NCI-H446 treated with DMSO at 0.1 percent for 48 hours (cell line): ENCODE results near the gene TBX15.
A peak's percentile ranks its signal among the peaks of the same experiment; 100 is the strongest.
"Not testable (repeated sequence)": the region's sequence is repeated elsewhere in the genome, so short reads cannot be mapped to it uniquely, and the experiment has no call there.

Source experiments
- DNase-seq: peaks from one replicate; lab custom pipeline; 2025; lab: John Stamatoyannopoulos, UW

The TBX15 gene

DNA sequence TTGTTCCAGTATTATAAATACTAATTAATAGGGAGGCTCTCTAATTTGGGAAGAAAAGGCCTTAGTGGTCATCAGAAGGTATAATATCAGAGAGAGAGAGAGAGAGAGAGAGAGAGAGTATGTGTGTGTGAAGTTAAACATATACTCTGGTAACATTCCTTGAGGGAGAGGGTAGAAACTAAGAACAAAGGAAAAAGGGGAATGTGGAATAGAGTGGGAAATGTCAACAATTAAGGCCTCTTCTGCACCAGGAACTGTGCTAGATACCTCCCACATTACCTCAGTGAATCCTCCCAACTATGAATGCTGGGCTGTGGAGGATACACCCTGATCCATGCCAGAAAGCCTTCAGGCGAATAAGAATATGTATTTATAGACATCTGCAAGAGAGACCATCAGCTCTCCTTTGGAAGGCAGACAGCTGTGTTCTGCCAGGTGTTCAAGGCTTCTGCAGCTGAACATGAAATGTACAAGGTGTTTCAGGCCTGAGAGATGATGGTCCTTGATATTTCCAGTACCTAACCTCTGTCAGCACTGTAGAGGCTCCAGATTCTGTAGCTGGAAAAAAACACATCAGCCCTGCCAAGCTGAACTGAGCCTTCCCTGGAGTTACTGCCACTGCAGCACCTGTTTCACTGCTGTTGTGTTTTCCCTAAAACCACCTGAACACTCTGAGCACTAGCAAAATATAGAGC is 29.1 kb downstream of the TBX15 start:
- no peak for DNase-seq

DNA sequence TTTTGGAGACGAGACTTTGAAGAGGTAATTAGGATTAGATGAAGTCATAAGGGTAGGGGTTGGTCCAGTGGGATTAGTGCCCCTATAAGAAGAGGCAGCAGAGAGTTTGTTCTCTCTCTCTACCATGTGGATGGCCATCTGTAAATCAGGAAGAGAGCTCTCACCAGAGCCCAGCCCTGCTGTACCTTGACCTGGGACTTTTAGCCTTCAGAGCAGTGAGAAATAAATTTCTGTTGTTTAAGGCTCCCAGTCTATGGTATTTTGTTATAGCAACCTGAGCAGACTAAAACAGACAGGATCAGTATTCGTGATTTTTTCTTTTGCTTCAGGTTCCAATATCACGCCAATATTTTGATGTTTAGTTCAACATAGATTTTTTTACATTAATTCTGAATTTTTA is 30.0 kb downstream of the TBX15 start:
- DNase-seq, result no peak

DNA sequence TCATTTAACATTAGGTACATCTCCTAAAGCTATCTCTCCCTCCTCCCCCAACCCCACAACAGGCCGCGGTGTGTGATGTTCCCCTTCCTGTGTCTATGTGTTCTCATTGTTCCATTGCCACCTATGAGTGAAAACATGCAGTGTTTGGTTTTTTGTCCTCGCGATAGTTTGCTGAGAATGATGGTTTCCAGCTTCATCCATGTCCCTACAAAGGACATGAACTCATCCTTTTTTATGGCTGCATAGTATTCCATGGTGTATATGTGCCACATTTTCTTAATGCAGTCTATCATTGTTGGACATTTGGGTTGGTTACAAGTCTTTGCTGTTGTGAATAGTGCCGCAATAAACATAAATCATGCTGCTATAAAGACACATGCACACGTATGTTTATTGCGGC is 30.6 kb downstream of the TBX15 start:
- DNase-seq, result not testable (repeated sequence)

DNA sequence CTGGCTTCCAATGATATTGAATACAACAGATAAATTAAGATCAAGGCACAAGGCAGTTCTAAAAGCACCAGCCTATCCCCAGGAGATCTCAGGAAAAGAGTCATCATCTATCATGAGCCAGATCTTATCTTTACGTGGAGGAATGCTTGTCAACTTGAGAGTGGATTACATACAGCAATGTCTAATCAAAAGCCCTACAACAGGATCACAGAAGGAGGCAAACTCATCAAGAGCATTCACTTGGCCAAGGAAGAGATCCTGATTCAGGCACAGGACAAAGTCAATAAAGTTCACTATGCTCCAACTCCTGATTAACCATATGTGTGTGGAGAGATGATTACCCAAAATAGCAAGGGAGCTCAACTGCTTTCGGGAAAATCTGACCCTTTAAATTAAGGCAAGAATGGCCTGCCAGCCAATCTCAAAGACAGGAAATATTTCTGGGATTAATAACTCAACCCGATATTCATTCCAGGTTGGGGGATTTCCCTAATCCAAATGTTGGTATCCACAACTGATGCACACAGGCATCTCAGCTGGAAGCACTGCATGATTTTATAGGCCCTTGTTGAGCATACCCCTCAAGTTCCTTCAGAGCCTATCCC is 33.7 kb downstream of the TBX15 start:
- no peak for DNase-seq

DNA sequence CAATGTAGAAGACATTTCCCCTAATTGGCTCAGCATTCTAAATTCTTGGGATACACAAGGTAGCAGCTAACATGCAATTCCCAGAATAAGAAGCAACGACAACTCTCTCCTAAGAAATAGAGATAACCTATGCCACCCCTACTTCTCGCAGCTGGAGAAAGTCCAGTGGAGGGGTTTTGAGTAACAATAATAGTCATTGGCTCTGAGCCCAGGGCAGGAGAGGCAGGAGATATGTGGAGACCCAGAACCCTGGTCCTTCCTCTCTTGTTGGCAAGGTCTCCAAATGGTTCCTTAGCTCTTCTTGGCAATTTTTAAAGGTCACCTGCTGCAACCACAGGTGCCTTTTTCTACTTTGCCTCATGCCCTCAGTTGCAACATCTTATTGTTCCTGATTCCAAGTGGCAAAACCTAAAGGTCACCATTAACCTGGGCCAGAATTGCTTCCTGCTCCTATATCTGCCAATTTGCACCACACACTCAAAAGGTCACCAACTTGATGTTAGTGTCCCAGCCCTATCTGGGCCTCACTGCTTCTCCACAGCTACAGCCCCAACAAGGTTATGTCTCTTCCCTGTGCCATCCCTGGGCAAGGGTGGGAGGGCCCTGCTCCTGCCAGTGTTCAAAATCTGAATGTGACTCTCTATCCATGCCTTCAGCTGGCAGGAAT is 36.7 kb downstream of the TBX15 start:
- no peak for DNase-seq

DNA sequence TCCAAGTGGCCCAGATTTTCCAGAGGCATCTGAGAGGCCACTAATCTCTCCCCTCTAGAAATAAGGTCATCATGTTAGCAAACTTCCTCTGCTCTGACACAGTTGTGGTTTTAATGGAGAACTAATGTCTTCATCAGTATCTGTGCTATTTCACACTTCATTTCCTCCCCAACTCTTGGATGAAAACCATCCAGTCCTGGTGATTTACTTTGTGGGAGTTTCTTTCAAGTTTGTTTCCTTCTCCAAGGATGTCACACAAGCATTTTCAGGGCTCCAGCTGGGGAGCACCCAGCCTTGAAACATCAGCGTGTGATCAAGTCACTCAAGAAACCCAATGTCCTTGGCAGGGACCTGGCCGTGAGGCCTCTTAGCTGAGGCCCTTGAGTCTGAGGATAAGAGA is 38.8 kb downstream of the TBX15 start:
- DNase-seq, result no peak

DNA sequence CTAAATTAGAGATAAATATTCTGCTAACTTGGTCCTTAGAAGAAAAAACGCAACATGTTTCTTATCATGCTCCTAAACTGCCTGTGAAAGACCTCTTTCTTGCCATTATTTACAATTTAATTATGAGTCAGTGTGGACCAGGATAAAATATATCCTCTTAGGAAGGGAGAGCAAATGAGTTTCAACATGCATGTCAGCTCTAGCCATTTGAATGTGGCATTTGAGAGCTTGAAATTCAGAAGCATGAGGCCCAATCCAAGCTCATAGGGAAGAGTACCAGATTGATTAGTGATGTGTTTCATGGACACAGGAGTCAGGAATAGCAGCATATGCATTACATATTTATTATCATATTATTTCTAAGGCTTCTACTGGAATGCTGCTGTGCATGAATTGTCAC is 39.3 kb downstream of the TBX15 start:
- DNase-seq, result no peak

DNA sequence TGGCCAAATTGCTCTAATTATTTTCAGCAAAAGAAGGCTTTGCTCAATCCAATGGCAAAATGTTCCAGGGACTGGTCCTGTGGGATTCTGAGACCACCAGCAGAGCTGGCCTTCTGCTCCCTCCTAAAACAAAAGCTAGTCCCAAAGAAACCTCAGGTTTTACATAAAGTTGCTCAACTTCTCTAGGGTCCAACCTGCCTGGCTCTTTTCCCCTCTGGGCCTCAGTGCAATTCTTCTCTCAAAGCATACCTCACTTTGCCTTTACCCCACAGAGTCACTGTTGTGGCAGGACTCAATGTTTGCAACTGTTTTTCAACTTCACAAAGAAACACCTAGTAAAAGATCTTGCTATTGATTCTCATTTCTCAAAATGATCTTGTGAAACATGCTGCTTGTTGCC is 39.8 kb downstream of the TBX15 start:
- DNase-seq, result no peak

DNA sequence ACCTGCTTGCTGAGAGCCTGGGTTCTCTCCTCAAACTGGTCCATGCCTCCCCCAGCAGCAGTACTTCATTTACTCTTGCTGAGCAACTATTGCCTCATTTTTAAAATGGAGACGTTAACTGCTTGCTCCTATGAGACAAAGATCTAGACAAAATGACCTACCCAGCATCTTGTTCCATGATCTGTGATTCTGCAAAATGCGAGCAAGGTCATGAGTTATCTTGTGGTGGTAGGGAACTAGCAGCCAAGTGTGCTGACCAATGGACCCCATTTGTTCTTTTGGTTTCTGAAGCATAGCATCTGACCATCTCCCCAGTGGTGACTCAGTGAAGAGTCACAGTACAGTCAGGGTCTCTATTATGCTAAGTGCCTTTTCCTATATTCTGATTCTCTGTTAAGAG is 40.4 kb downstream of the TBX15 start:
- DNase-seq, result no peak

DNA sequence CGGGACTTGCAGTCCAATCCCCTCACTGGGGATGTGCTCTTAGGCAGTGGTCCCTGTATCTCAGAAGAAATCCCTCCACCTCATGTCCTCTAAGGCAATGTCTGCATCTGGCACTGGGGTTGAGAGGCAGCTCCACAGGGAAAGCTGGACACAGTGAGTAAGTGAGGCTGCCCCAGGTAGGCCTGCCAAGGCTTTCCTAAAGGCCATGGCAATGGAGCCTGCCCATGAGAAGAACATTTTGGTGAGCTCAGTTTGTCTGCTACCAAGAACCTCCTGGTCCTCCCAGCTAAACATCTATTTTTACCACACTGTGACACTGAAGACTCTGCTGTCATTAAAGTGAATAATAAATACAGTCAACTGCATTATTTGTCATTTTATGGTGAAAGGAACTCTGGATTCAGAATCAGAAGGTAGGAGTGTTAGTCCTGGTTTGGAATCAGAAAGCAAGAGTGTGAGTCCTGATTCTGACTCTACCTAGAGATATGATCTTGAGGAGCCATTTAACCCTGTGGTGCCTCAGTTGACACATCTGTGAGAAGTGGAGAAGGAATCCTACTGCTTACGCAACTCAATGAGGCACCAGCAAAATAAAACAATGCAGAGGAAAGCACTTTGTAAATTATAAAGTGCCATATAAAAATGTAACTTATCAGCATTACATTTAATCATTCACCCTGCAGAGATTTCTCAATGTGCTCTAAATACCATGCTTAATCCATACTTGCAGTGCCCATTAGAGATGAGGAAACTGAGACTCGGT is 41.0 kb downstream of the TBX15 start:
- DNase-seq, result no peak

DNA sequence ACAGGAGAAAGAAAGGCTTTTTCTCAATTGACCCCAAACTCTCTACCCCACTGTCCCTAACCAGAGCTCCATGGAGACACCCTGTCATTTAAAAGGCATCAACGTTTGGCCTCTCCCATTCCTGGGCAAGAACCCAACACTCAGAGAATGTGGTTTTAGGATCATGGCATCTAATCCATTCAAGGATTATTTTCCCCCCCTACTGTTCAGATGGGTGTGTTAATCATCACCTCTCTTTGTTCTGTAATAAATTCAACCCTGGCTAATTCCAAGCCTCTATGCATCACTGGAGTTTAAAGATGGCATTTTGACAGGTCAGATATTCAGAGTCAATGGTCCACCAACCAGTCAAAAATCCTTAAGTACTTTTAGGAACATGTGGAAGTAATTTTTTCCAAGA is 42.7 kb downstream of the TBX15 start:
- DNase-seq, result peak; percentile 74

DNA sequence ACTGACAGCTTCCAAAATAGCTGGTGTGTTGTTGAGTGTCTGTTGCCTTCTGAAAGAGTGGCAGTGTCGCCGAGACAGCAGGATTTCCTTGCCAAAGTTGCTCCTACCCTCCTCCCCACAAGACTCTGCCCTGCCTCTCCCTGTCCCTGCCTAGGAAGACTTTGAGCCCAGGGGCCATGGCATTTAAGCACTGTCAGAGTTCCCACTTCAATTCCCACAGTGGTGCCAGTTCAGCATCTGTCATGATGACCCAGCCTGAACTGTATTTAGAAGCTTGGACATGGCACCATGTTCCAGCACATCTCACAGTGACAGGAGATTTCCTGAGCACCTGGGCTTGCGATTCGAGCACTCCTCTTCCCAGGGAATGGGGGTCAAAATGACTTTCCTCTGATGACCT is 43.6 kb downstream of the TBX15 start:
- no peak for DNase-seq

DNA sequence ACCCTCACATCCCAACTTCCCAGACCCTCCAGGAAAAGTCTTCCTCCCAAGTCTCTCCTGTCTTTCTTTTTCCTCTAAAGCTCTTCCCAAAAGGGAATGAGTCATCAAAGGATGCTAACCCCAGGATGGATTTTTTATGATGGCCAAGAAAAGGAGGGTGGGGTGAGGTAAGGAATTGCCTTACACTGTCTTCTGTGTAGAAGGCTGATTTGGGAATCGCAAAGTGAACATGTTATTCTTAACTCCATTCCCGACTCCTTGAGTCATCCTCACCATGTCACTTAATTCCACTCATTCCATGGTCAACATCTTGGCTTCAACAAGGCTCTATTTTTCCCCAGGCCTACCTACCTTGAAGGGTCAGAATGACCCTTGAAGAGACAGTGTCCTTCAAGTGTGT is 44.0 kb downstream of the TBX15 start:
- no peak for DNase-seq

DNA sequence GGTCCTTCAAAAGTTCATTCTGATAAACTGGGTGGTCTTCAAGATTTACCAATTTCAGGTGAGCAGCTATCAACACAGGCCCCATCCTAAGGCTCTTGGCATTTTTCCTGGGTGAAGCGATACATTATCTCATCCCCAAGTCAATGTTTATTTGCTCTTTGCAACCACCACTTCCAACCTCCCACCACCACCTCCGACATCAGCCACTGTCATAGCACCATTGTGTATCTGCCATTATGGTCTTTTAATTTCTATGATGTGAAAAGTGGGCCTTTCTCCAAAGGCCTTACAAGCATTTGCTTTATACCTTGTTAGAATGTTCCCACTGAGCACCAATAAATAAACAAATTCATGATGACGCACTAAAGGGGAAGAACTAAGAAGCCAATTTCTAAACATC is 47.2 kb downstream of the TBX15 start:
- DNase-seq, result no peak

DNA sequence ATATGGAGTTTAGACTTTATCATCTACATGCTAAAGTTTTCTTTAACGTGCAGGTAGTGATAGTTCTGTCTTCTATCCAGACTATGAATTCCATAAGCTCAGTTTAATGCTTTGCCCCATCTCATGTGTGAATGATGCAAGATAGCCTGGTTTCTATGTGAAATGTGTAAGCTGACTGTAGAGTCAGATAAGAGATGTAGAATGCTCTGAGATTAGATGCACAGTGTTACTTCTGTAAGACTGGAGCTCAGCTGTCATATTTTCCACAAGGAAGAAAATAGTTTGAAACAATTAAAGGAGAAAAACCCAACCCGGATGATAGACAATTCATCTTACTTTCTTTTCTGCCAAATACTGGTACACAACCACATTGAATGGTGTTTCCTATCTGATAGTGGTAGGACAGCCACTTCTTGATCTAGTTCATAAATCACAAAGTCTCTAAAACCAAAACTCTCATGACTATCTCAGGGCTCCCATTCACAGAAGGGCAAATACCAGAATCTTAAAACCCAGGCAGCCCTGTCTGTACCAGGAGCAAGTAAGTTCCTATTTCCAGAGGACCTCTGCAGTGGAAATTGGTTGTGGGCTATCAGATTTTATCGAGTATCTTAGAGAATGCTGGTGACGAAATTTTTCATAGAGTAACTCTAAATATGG is 50.6 kb downstream of the TBX15 start:
- DNase-seq, result no peak

DNA sequence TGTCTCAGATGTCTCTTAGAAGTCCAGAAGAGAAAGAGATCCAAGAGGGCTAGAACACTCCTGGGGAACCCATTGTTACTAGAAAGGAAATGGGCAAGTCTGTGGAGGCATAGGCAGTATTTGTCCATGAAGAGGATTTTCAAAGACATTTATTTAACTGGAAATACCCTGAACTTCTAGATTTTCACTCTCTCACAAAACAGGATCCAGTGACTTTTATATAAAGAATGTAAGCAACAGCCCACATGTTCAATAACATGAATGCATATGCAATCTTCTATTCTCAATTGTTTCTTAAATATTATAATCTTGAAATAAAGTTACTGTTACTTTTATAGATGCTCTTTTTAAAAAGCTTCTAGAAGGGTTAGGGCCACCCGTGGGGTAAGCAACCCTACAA is 53.4 kb downstream of the TBX15 start:
- DNase-seq, result no peak

DNA sequence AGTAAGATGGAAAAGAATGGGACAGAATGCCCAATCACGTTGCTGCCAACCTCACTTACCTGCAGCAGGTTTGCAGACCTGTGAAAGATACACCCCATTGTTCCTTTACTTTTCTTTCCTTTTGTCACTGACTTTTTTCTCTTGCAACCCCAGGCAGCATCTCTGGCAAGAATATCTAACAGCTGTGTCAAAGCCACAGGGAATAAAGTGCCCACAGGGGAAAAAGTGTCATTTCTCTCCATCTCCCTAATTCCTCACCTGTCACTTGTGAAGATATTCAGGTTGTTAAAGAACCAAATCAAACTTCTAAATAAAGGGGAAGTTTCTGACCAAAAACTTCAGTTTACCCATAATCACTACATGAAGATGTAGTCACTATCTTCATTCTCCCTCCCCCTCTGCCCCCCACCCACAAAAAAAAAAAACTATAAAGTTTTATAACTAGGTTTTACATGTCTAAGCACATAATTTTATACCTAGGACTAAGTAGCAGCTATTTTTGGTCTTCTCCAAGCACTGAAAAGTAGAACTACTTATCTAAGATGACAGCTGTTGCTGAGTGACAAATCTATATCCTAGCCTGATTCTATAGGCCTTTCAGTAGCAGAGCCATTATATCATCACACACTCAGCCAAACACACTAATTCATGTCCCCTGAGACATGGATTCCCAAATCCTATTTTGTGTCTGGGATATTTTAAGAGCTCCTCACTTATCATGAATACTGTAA is 54.9 kb downstream of the TBX15 start:
- DNase-seq, result no peak

DNA sequence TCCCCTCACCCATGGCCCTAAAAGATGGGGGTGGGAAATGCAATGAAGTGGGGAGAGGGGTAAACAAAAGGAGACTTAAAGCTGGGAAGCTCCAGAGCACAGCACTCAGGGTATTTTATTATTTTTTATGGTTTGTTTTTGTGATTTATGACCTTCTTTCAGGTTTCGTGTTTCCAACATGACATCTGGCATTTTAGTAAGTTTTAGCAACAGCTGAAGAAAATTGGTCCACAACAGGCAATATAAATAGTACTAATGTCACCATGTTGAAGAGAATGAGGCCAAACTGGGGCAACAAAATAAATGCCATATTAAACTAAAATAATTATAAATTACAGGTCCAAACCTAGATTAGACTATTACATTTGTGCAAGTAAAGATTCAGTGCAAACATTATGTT is 56.3 kb downstream of the TBX15 start:
- DNase-seq, result peak; percentile 33

DNA sequence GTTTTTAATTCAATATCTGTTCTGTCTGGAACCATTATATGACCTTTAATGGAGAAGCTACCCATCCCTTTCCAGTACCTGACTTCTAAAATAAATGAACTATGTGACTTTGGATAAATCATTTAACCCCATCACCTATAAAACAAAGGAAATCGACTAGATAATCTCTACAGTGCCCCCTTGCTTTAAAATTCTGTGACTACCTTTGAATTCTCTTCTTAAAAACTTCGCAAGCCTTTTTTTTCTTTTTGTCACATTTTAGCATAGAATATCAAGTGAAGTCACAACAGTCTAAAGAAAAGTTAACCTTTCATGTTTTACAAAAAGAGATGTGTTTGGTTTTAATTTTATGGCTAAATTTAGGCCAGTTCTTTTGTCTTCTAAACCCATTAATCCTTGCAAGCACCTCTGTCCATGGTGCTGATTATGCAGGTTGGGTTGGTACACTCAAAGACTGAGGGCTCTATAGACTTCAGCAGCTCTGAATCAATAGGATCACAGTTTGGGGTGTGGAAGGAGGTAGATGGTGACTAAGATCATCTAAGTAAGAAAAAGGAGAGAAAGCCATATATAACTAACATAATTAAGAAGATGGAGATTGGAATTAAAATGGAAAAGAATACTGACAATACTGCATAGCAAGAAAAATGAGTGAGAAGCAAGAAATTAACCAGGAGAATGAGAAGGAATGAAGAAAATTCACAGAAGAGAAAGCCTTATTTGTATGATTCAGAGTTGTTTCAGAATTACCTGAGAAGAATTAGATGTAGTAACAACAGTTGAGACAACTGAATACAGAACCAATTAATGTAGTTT is 59.2 kb downstream of the TBX15 start:
- no peak for DNase-seq

DNA sequence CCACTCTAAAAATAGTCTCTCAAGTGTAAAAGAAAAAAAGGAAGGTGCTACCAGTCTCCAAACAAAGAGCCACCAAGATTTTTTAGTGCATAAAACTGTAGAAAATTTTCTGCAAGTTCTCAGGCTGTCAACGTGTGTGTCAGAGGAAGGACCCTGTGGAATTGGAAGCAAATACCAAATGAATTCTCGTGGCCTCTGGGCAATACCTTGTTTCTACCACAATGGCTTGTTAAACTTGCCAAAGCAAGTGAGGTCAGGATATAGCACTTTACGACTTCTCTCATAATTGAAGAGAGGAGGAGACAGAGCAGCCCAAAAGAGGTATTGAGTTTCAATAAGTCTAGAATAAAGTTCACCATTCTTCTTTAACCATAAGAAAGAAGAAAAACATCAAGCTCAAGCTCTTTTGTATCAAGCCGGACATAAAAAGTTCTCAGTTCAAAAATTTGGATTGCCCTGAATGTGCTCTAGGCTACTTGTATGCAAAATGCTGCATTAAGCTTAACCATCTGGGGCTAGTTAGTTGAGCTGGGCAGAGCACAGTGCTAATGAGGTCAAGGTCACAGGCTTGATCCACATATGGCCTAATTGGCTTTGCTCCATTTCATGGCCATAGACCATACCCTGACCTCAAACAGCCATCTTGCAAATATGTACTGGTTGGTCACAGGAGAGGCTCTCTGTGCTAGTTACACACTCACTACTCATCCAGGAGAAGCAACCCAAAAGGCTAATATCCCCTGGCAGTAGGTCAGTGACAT is 60.5 kb downstream of the TBX15 start:
- no peak for DNase-seq
